WTC11 (cell line): ENCODE measurements around the gene GGA1. TPM values are rescaled to one million over a fixed set of nuclear protein-coding genes. Genes with fewer than 3 reads are reported as not detected.
A peak's percentile ranks its signal among the peaks of the same experiment; 100 is the strongest.

Source experiments
- ATAC-seq: fragments of 200-7000 bp; cut with Tn5 transposase; 2 replicates; pipeline ENCODE4 v1.10.0; 2021; ENCODE audit warnings: mild to moderate bottlenecking, moderate library complexity
- CTCF ChIA-PET: fragments of 300-600 bp; sonication (Branson Sonifier 250); formaldehyde crosslinking; loops from one replicate; lab custom pipeline; 2021; ENCODE audit warnings: antibody characterized with exemption; lab: Charles Lee
- POLR2A ChIA-PET: fragments of 350-600 bp; sonication (Branson Sonifier 250); formaldehyde crosslinking; loops from one replicate; lab custom pipeline; 2021; ENCODE audit warnings: antibody characterized with exemption; lab: Charles Lee
- DNase-seq: peaks from one replicate; pipeline ENCODE4 v3.0.0; 2021; ENCODE audit warnings: low spot score
- H3K27ac Mint-ChIP-seq: 2 replicates; pipeline ENCODE4 v1.8.0; 2021; ENCODE audit warnings: mixed read lengths
- H3K27me3 Mint-ChIP-seq: 2 replicates; pipeline ENCODE4 v1.8.0; 2021; ENCODE audit warnings: low read depth, mild to moderate bottlenecking, moderate library complexity, mixed read lengths
- H3K36me3 Mint-ChIP-seq: 2 replicates; pipeline ENCODE4 v1.8.0; 2021; ENCODE audit warnings: mixed read lengths
- H3K4me1 Mint-ChIP-seq: 2 replicates; pipeline ENCODE4 v1.8.0; 2022; ENCODE audit warnings: mixed read lengths
- H3K4me3 Mint-ChIP-seq: 2 replicates; pipeline ENCODE4 v1.8.0; 2021; ENCODE audit warnings: mild to moderate bottlenecking, moderate library complexity, mixed read lengths
- H3K9me3 Mint-ChIP-seq: 2 replicates; pipeline ENCODE4 v1.8.0; 2021; ENCODE audit warnings: mixed read lengths
- AR ChIP-seq: fragments of 250-450 bp; sonication (Bioruptor Pico); IDR thresholded peaks from 2 replicates; pipeline ENCODE4 v1.9.0; 2021; ENCODE audit warnings: mild to moderate bottlenecking
- ATF2 ChIP-seq: sonication (generic); formaldehyde crosslinking; IDR thresholded peaks from 2 replicates; pipeline ENCODE4 v1.8.1; 2022; ENCODE audit warnings: low read depth, missing genetic modification reagents, borderline replicate concordance
- CBFB ChIP-seq: sonication (generic); formaldehyde crosslinking; IDR thresholded peaks from 2 replicates; pipeline ENCODE4 v1.8.1; 2022; ENCODE audit warnings: mild to moderate bottlenecking, low read depth, missing genetic modification reagents
- CTCF ChIP-seq: fragments of 200-600 bp; IDR thresholded peaks from 2 replicates; pipeline ENCODE4 v1.8.0; 2022; ENCODE audit warnings: antibody characterized with exemption
- E2F4 ChIP-seq: sonication (generic); formaldehyde crosslinking; IDR thresholded peaks from 2 replicates; pipeline ENCODE4 v1.8.1; 2022; ENCODE audit warnings: low read depth, mild to moderate bottlenecking, moderate library complexity, missing genetic modification reagents, borderline replicate concordance
- FOXP1 ChIP-seq: sonication (generic); formaldehyde crosslinking; IDR thresholded peaks from 2 replicates; pipeline ENCODE4 v1.8.0; 2022; ENCODE audit warnings: missing genetic modification reagents, mild to moderate bottlenecking, moderate library complexity, borderline replicate concordance
- GABPB1 ChIP-seq: sonication (generic); formaldehyde crosslinking; IDR thresholded peaks from 2 replicates; pipeline ENCODE4 v1.8.1; 2023; ENCODE audit warnings: mild to moderate bottlenecking, missing genetic modification reagents
- HMGA2 ChIP-seq: fragments of 250-450 bp; sonication (Bioruptor Pico); IDR thresholded peaks from 2 replicates; pipeline ENCODE4 v1.4.0; 2021; ENCODE audit warnings: mild to moderate bottlenecking, moderate library complexity
- KAT7 ChIP-seq: sonication (generic); formaldehyde crosslinking; IDR thresholded peaks from 2 replicates; pipeline ENCODE4 v1.8.1; 2023; ENCODE audit warnings: missing genetic modification reagents, mild to moderate bottlenecking, borderline replicate concordance
- MAX ChIP-seq: sonication (generic); formaldehyde crosslinking; IDR thresholded peaks from 2 replicates; pipeline ENCODE4 v1.8.0; 2022; ENCODE audit warnings: mild to moderate bottlenecking, missing genetic modification reagents
- PRDM15 ChIP-seq: sonication (generic); formaldehyde crosslinking; IDR thresholded peaks from 2 replicates; pipeline ENCODE4 v1.8.0; 2022; ENCODE audit warnings: missing genetic modification reagents
- TEAD1 ChIP-seq: sonication (generic); formaldehyde crosslinking; IDR thresholded peaks from 2 replicates; pipeline ENCODE4 v1.8.0; 2022; ENCODE audit warnings: mild to moderate bottlenecking, missing genetic modification reagents
- TEAD4 ChIP-seq: sonication (generic); formaldehyde crosslinking; IDR thresholded peaks from 2 replicates; pipeline ENCODE4 v1.8.0; 2022; ENCODE audit warnings: mild to moderate bottlenecking, missing genetic modification reagents
- USF1 ChIP-seq: sonication (generic); formaldehyde crosslinking; IDR thresholded peaks from 2 replicates; pipeline ENCODE4 v1.8.0; 2022; ENCODE audit warnings: mild to moderate bottlenecking, missing genetic modification reagents
- ZBTB21 ChIP-seq: sonication (generic); formaldehyde crosslinking; IDR thresholded peaks from 2 replicates; pipeline ENCODE4 v1.8.1; 2023; ENCODE audit warnings: mild to moderate bottlenecking, missing genetic modification reagents, borderline replicate concordance
- total RNA-seq: library from RNA; stranded (reverse); gene quantifications from 3 replicates; pipeline ENCODE4 v1.2.3, GENCODE V29; 2021

The GGA1 gene
- total RNA-seq, 1 experiment from 2014 or later: 66.3 TPM

GRCh38 chr22:37563153-37564081 lies 45.2 kb upstream of the GGA1 start:
- Mint-ChIP-seq H3K9me3 (no peaks in the 10 kb centered on the region), H3K4me3 (no peak overlapping the region), H3K27ac (no peak overlapping the region), H3K4me1 (peaks cover 43% of the 10 kb centered on the region), H3K36me3 (no peaks in the 10 kb centered on the region), H3K27me3 (peaks cover 34% of the 10 kb centered on the region)
- ChIA-PET CTCF (interaction anchor here (0.9 to 20.7 kb wide), 7 partner anchors 18 to 91 kb away, joined by 3 to 728 read pairs (median 6); no protein-coding TSS in a partner anchor), POLR2A (interaction anchor here (0.8 to 1.9 kb wide), 2 partner anchors 17 to 43 kb away, joined by 4 to 10 read pairs; no protein-coding TSS in a partner anchor)
- peak; percentile 75 for TF ChIP-seq GABPB1 (CRISPR knock-in tag)
- no peak for TF ChIP-seq MAX
- no peak for TF ChIP-seq AR (CRISPR knock-in tag)
- DNase-seq: no peak
- no peak for ATAC-seq

- TF ChIP-seq TEAD4 (CRISPR knock-in tag) (no peak), CTCF (no peak), CBFB (CRISPR knock-in tag) (no peak), PRDM15 (CRISPR knock-in tag) (no peak), AR (CRISPR knock-in tag) (no peak), USF1 (CRISPR knock-in tag) (no peak), E2F4 (CRISPR knock-in tag) (no peak), TEAD1 (CRISPR knock-in tag) (no peak), HMGA2 (CRISPR knock-in tag) (no peak), FOXP1 (CRISPR knock-in tag) (no peak), MAX (no peak), ZBTB21 (CRISPR knock-in tag) (no peak), KAT7 (CRISPR knock-in tag) (no peak), ATF2 (no peak)
- ChIA-PET POLR2A (interaction anchor here (1.9 kb wide), 1 partner anchor 18 kb away, joined by 10 read pairs; no protein-coding TSS in a partner anchor), CTCF (interaction anchor here (0.9 to 20.7 kb wide), 6 partner anchors 19 to 92 kb away, joined by 3 to 728 read pairs (median 6); no protein-coding TSS in a partner anchor)
- Mint-ChIP-seq H3K9me3 (no peaks in the 10 kb centered on the region), H3K27ac (no peak overlapping the region), H3K4me1 (peaks cover 42% of the 10 kb centered on the region), H3K4me3 (no peak overlapping the region), H3K27me3 (peaks cover 26% of the 10 kb centered on the region), H3K36me3 (no peaks in the 10 kb centered on the region)
- ATAC-seq (no peak), DNase-seq (no peak)
These were observed 44.4 kb upstream of the GGA1 start for GRCh38 chr22:37564111-37564711.
